ENCODE results near the gene GREB1.

Gene GREB1

DNA sequence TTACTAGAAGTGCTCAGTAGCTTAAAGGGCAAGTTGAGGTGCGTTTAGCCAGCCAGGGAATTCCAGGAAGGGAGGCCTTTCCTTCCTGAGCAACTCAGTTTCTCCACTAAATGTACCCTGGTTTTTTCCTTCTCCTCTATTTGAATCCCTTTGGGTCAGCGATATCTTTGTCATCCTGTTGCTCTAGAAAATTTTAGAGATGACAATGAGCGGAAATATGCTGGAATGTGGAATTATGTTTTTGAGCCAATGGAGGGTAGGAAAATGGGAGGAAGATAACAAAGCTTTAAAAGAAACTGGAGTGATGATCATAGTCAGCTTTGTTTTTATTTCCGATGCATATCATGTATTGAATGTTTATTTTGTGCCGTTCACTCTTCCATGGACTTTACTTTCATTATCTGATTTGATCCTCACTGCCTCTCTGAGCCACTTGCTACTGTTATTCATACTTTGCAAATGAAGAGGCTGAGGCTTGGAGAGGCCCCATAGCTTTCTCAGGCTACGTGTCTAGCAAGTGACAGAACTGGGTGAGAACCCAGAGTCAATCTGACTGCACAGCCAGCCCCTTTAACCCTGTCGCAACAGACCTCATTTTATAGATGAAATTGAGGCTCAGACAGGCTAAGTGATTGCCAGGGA lies 68.8 kb downstream of the GREB1 start:
- no peak for DNase-seq (ENCODE audit: low read depth)

DNA sequence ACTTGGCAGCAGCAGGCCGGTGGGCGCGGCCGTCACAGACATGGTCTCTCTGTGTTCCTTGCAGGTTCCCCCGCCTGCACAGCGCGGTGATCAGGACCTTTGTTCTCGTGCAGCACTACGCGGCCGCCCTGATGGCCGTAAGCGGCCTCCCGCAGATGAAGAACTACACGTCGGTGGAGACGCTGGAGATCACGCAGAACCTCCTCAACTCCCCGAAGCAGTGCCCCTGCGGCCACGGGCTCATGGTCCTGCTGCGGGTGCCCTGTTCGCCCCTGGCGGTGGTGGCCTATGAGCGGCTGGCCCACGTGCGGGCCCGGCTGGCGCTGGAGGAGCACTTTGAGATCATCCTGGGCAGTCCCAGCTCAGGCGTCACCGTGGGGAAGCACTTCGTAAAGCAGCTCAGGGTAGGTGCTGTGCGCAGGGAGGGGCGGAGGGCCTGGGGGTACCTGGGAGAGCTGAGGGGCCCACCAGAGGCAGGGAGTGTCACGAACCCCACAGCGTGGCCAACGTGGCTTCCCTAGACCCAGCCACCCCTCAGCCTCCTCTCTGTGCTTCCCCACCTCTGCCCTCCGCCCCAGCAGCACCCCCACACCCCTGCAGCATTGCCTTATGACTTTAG lies 76.9 kb downstream of the GREB1 start:
- DNase-seq (ENCODE audit: low read depth): no peak

DNA sequence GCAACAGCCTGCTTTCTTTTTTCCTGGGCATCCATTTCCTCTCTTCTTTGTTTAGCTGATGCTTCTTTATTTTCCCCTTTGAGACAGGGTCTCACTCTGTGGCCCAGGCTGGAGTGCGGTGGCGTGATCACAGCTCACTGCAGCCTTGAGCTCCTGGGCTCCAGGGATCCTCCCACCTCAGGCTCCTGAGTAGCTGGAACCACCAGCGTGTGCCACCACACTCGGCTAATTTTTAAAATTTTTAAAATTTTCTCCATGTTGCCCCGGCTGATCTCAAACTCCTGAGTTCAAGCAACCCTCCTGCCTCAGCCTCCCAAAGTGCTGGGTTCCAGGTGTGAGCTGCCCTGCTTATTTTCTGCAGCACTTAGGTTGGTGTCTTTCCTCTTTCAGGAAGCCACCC lies 77.4 kb downstream of the GREB1 start:
- DNase-seq (ENCODE audit: low read depth): no peak

DNA sequence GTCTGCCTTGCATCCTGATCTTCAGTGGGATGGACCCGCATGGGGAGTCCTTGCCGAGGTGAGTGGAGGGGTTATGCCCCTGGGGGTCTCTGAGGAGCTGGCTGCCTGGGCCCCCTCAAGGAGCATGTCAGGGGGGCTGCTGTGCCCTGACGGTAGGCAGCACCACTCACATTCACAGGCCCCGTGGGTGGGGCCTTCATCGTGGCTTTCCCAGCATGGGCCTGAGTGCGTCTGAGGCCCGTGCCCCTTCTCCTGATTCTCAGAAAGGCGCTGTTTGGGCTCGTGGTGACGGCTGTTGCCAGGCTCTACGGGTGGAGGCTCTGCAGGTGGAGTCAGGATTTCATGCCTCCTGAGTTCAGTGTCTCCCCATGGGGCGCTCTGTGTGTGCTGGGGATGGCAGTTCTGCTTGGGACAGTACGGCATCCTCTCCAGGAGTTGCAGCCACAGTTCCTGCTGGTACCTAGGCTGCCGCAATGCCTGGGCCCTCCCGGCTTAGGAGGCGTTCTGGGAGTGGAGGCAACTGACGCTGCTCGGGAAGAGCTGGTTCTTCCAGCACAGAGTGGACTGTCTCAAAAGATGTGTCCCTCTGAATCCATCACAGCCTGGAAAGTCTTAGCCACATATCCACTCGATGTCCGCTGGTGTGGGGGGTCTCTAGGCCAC lies 78.8 kb downstream of the GREB1 start:
- no peak for DNase-seq (ENCODE audit: low read depth)

DNA sequence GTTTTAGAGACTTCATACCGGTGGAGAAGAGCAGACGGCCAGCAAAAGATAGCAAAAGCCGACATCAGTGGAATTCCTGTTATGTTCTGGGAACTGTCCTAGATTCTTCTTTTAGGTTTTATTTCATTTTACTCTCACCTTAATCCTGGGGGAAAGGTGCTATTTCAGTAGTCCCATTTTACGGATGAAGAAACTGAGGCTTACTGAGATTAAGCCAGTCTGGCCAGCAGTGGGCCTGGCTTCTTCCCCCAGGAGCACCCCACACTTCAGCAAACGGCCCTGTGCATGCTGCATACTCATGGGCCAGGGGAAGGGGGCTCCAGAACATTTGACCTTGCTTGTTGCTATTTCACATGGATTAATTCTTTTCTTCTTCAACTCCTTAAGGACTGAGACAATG lies 79.5 kb downstream of the GREB1 start:
- DNase-seq (ENCODE audit: low read depth): no peak

DNA sequence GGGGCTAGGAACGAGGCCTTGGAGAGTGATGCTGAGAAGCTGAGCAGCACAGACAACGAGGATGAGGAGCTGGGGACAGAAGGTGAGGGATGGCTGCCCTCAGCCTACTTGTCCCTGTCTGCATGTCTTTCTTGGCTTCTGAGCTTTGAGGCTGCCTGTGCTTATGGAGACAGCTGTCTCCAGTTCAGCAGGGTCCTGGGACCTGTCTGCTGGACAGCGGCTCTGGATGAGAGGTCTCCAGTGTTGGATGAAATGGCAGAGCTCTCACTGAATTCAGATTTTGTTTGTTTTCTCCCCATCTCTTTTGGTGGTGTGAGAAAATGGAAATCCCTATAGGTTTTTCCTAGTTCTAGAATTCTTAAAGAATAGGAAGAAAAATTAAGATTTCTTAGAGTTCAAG lies 81.4 kb downstream of the GREB1 start:
- no peak for DNase-seq (ENCODE audit: low read depth)

DNA sequence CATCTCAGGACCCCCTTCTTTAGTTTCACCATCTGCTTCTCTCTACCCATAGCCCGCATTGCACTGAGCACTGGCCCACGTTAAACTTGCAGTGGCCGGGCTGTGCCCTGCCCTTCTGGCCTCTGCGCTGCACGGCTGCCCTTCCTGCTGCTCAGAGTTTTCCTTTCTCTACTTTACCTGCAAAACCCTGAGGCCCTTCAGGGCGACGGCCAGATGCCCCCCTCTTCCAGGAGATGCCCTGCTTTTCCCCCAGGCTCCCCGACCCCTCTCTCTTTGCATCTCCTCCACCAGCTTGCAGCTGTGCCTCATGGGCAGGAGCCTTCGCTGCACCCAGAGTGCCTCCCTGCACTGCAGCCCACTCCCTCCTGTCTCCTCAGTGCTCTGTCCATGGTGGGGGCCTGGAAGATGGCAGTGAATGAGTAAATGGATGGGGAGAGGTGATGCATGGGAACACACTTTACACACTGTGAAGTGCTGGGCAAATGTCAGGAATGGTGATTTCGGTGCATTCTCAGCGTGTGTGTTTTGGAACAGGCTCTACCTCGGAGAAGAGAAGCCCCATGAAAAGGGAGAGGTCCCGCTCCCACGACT lies 82.3 kb downstream of the GREB1 start:
- DNase-seq (ENCODE audit: low read depth): no peak

DNA sequence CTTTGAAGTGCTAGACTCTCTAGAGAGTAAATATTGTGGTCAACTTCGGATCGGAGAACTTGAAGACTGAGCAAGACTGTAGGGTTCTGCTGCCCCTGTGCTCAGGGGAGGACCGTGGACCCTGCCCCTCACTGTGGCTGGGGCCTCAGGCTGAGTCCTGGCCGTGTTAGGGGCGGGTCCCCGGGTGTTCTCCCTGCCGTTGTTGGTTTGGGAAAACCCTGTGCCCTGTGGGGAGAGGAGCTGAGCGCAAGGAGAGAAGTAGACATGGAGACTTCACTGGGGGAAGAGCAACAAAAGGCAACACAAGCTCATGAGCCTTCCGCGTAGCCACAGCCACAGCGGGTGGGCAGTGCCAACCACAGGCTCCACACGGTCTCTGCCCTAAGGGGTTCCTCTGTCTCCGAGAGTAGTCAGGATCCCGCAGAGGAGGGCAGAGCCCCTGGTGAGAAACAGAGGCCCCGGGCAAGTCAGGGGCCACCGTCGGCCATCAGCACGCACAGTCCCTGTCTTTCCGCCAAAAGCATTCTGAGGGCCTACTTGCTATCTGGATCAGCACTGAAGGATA lies 83.1 kb downstream of the GREB1 start:
- DNase-seq (ENCODE audit: low read depth): no peak

DNA sequence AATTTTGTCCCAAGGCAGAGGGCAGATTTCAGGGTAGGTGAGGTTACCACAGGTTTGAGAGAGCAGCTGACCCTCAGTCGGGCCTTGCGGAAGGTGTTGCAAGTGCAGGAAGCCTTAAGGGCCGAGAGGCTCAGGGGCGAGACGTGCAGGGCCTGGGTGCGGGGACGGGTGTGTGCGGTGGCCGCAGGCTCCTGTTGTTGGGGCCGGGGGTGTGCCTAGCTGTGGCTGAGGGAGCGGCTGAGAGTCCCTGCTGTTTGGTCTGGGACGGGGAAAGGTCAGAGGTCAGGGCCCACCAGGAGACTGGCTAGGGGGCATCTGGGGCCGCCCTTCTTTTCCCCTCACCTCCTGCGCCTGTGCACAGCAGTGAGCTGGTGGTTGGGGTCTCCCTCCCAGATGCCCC lies 83.7 kb downstream of the GREB1 start:
- no peak for DNase-seq (ENCODE audit: low read depth)

DNA sequence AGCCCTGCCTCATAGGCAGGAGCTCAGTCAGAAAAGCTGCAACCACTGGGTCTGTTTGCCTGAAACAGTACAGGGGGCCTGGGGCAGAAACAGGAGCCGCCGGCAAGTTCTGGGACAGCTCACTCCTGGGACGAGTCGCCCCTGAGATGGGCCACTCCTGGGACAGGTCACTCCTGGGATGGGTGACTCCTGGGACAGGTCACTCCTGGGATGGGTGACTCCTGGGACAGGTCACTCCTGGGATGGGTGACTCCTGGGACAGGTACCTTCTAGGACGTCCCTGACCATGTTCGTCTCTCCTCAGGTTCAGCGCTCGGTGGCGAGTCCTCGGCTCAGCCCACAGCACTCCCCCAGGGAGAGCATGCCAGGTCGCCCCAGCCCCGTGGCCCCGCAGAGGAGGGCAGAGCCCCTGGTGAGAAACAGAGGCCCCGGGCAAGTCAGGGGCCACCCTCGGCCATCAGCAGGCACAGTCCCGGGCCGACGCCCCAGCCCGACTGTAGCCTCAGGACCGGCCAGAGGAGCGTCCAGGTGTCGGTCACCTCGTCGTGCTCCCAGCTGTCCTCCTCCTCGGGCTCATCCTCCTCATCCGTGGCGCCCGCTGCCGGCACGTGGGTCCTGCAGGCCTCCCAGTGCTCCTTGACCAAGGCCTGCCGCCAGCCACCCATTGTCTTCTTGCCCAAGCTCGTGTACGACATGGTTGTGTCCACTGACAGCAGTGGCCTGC lies 84.3 kb downstream of the GREB1 start:
- no peak for DNase-seq (ENCODE audit: low read depth)

DNA sequence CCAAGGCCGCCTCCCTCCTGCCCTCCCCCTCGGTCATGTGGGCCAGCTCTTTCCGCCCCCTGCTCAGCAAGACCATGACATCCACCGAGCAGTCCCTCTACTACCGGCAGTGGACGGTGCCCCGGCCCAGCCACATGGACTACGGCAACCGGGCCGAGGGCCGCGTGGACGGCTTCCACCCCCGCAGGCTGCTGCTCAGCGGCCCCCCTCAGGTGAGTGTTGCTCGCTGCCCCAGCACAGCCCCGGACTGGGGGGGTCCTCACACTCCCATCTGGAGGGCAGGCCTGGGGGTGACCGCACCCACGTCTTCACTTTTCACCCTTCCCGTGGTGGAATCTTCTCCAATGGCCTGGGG lies 84.8 kb downstream of the GREB1 start:
- no peak for DNase-seq (ENCODE audit: low read depth)

DNA sequence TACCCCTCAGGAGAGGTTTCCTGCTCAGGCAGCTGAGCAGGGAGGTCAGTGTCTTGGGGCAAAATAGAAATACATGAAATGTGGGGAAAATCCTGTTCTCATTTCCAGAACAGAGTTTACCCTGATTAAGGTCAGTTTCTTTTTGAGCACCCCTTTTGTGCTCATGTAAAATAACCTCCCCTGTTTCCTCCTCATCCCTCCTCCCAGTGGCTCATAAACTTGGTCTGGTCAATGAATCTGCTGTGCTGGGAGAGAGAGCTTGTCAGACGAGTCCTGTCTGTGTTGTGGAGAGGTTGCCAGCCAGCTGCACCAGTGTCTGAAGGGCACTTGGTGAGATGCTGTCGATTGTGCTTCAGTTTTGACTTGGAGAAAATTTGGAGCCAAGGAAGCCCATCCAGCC lies 87.6 kb downstream of the GREB1 start:
- DNase-seq (ENCODE audit: low read depth): no peak

DNA sequence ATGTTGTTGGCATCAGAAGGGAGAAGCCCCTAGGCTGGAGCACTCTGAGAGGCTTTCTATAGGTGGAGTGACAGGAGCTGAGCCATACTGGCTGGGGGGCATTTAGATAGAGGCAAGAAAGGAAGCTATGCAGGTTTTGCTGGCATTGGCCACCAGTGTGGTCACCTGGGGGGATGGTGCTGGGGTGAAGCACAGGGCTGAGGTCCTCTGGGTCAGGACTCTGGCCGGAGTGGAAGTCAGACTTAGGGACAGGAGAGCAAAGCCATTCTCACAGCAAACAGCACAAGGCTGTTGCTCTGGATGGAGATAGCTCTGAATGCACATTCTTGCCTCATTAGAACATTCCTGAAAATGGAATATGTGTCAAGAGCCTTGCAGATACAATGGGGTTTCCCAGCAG lies 88.8 kb downstream of the GREB1 start:
- DNase-seq (ENCODE audit: low read depth): no peak

DNA sequence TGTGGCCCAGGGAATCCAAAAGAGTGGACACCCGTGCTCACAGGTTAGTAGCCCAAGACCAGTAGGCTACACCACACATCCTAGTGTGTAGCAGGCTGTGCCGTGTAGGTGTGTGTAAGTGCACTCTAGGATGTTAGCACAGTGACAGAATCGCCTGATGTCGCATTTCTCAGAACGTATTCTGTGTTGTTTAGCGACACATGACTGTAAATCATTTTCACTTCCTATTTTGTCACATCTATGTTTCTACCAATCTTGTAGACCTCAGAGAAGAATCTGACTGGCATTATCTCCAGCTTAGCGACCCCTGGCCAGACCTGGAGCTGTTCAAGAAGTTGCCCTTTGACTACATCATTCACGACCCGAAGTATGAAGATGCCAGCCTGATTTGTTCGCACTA lies 91.0 kb downstream of the GREB1 start:
- no peak for DNase-seq (ENCODE audit: low read depth)

DNA sequence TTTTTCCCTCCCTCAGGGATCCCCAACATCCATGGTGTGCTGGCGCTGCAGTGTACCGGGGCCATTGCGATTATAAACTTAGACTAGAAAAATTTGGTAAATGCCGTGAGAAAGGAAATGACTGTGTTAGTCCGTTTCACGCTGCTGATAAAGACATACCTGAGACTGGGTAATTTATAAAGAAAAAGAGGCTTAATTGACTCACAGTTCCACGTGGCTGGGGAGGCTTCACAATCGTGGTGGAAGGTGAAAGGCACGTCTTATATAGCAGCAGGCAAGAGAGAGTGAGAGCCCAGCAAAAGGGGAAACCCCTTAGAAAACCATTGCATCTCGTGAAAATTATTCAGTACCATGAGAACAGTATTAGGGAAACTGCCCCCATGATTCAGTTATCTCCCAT lies 91.8 kb downstream of the GREB1 start:
- no peak for DNase-seq (ENCODE audit: low read depth)

DNA sequence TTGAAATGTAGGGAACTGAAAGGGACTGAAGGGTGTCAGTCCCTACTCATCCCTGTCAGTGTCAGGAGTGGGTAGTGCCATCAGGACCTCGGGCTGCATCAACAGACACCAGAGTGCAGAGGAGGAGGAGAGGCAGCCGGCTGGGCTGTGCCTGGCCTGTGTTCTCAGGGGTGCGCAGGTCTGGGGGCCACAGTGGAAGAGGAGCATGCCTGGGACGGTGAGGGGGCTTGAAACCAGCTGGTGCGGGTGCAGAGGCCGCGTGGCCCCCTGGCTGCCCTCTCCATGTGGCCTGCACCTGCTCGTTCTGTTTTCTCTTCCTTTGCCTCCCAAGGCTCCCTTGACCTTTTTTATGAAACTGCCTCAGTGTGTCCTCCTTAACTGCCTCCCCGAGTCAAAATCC lies 94.8 kb downstream of the GREB1 start:
- no peak for DNase-seq (ENCODE audit: low read depth)

DNA sequence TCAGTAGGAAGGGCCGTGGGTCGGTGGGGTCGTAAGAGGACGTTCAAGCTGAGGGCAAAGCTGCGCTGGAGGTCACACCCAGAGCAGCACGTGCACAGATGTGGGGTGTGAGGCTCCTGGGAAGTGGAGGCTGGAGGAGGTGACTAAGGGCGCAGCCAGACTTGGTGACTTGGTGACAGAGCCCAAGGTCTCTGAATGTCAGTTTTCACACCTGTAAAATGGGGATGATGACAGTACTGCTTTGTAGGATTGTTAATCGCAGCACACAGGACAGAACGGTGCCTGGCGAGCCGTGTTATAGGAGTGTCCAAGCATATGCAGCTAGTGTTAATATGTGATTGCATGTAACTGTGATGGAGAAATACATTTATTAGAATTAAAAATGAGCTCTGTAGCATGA lies 95.4 kb downstream of the GREB1 start:
- DNase-seq (ENCODE audit: low read depth): no peak

DNA sequence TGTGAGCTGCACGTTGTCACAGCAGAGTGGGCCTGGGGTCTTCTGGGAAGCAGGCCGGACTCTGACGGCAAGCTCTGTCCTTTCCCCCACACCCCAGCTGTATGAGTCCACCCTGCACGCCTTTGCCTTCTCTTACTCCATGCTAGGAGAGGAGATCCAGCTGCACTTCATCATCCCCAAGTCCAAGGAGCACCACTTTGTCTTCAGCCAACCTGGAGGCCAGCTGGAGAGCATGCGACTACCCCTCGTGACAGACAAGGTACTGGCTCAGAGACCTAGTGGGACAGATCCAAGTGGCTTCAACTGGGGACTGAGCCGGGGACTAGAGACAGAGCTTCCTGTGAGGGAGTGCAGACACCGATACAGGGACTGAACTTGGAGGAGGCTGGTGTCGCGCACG lies 96.0 kb downstream of the GREB1 start:
- DNase-seq (ENCODE audit: low read depth): no peak

DNA sequence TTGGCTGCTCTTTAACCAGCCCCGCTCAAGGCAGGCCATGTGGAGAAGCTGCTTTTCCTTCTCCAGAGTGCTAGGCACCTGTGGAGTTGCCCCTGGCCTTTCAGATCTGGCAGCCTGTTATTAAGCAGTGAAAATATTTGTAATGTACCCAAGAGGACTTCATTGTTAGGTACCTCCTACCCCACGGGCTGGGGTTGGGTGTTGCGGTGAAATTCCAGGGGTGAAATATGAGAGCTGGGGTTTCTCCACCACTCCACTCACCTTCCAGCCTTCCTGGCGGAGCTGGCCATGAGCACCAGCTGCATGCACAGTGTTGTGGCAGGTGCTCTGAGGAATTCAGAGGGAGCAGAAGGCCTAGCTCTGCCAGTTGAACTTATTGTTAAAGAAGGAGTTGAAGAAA lies 97.0 kb downstream of the GREB1 start:
- no peak for DNase-seq (ENCODE audit: low read depth)

DNA sequence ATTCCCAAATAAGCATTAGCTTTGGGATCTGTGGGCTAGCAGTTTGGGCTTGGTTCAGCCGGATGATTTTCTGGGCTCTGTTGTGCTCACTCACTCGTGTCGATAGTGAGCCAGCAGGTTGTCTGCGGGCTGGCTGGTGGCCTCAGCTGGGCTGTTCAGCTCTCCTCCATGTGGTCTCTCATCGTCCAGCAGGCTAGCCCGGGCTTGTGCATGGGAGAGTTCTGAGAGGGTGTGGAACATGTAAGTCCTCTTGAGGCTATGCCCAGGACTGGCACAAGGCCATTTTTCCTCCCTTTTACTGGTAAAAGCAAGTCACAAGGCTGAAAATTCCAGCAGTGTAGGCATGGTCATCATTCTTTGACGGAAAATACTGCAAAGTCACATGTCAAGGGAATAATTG lies 97.6 kb downstream of the GREB1 start:
- no peak for DNase-seq (ENCODE audit: low read depth)

DNA sequence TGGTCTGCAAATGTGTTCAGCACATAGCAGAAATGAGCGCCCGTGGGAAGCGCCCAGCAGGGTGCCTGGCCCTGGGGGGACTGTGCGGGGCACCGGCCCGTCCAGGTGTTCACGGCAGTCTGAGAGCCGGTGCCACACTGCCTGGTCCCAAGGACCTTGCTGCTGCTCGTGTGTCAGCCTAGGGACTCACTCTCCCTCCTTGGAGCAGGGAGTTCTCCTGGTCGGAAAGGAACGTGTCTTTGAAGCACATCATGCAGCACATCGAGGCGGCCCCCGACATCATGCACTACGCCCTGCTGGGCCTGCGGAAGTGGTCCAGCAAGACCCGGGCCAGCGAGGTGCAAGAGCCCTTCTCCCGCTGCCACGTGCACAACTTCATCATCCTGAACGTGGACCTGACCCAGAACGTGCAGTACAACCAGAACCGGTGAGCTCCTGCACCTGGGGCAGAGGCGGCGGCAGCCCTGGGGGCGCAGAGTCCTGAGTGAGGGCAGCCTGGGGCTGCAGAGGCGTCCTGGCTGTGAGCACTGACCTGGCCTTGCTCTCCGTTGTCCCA lies 100.2 kb downstream of the GREB1 start:
- DNase-seq (ENCODE audit: low read depth): no peak

DNA sequence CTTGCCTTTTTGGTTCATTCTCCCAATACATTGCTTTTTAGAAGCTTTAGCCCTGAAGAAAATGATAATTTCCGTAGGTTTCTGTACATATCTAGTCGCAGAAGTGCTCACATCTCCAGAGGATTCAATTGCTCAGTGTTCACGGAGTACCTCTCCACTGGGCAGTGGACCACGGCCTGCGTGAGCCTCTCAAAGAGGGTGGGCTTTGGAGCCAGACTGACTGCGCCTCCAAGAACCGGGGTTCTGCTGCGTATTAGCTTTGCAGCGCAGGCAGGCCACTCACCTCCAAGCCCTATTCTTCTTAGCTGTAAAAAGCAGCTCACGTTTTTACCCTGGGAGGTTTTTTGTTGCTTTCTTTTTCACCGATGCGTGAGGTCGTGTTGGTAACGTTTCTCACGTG lies 100.7 kb downstream of the GREB1 start:
- no peak for DNase-seq (ENCODE audit: low read depth)
